ENCODE data around the gene AGAP2. TPM values are rescaled to one million over a fixed set of nuclear protein-coding genes. Genes with fewer than 3 reads are reported as not detected.

Gene AGAP2
- total RNA-seq, 1 experiment from 2014 or later = 5.3 TPM

GRCh38 chr12:57762463-57762862 lies 23.9 kb upstream of the AGAP2 start:
- peaks cover 26 to 37% of the 10 kb centered on the region in 2 experiments for H3K4me1 Mint-ChIP-seq
- H3K23me2 ChIP-seq (ENCODE audit: insufficient read length, low read depth, low read length, poor library complexity, severe bottlenecking) = peaks cover 25% of the 10 kb centered on the region
- H3K27me3 Mint-ChIP-seq (ENCODE audit: low read depth) = peaks cover 57% of the 10 kb centered on the region

More at GRCh38 chr12:57762463-57762862, 23.9 kb upstream of the AGAP2 start:
- no peak overlapping the region for H3K4me2 ChIP-seq (ENCODE audit: insufficient read depth, insufficient read length, low read length)
- no CpG with 5 or more reads among the region's 2 CpGs for WGBS (ENCODE audit: extremely low coverage, insufficient read length, low lambda C conversion rate)
- no peaks in the 10 kb centered on the region for H4K20me1 ChIP-seq (ENCODE audit: control insufficient read depth, insufficient read depth, insufficient read length)
- H3K27me3 ChIP-seq (ENCODE audit: insufficient read depth, low read length) = peaks cover 31% of the 10 kb centered on the region; the same call in 1 of the 2 replicates
- no peak overlapping the region for H4K91ac ChIP-seq (ENCODE audit: insufficient read length, low read depth, low read length)
- no peak overlapping the region for H3K4ac ChIP-seq (ENCODE audit: low read depth, low read length)
- H2AFZ ChIP-seq (ENCODE audit: low read length) = no peak overlapping the region
- no peaks in the 10 kb centered on the region for H3K79me1 ChIP-seq (ENCODE audit: insufficient read depth, low read depth, low read length, poor library complexity, severe bottlenecking)
- no peak overlapping the region for H2AK5ac ChIP-seq (ENCODE audit: insufficient read length, low read length)
- TF ChIP-seq, protein P1, sequence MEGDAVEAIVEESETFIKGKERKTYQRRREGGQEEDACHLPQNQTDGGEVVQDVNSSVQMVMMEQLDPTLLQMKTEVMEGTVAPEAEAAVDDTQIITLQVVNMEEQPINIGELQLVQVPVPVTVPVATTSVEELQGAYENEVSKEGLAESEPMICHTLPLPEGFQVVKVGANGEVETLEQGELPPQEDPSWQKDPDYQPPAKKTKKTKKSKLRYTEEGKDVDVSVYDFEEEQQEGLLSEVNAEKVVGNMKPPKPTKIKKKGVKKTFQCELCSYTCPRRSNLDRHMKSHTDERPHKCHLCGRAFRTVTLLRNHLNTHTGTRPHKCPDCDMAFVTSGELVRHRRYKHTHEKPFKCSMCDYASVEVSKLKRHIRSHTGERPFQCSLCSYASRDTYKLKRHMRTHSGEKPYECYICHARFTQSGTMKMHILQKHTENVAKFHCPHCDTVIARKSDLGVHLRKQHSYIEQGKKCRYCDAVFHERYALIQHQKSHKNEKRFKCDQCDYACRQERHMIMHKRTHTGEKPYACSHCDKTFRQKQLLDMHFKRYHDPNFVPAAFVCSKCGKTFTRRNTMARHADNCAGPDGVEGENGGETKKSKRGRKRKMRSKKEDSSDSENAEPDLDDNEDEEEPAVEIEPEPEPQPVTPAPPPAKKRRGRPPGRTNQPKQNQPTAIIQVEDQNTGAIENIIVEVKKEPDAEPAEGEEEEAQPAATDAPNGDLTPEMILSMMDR (conservative IDR thresholded peaks at IDR 0.05) = no peak
- H2BK12ac ChIP-seq (ENCODE audit: insufficient read length, low read depth, low read length) = no peak overlapping the region
- no peak overlapping the region for H4K8ac ChIP-seq (replicated peaks; ENCODE audit: insufficient read length, low read depth, low read length)
- H3K79me2 ChIP-seq (ENCODE audit: insufficient read depth, low read length) = no peaks in the 10 kb centered on the region
- H3K4me1 ChIP-seq (ENCODE audit: insufficient read depth, low read length) = peaks cover 3% of the 10 kb centered on the region; the same call in 1 of the 2 replicates
- no peaks in the 10 kb centered on the region for H3K9me3 Mint-ChIP-seq
- no peak overlapping the region for H2BK15ac ChIP-seq (ENCODE audit: low read depth, low read length)
- peaks cover 0 to 15% (median 6%) of the 10 kb centered on the region in 3 experiments; a peak in 3 of 7 replicates for H3K36me3 Mint-ChIP-seq (ENCODE audit: insufficient read depth in 1 of 3, low read depth in 3 of 3)
- H2BK120ac ChIP-seq (ENCODE audit: low read depth, low read length, poor library complexity, severe bottlenecking) = no peak overlapping the region
- H3K9ac ChIP-seq (ENCODE audit: extremely low read depth, insufficient read length, low read length) = no peak overlapping the region
- no peak overlapping the region for H3K56ac ChIP-seq (ENCODE audit: insufficient read length, low read depth, low read length)
- no peak overlapping the region for H3K23ac ChIP-seq (ENCODE audit: insufficient read length, low read depth, low read length)
- no peaks in the 10 kb centered on the region for H3K9me3 ChIP-seq (ENCODE audit: control insufficient read depth, low read depth, low read length)
- DNase-seq = no peak
- no peak overlapping the region for H3K27ac ChIP-seq (ENCODE audit: insufficient read length, low read depth, low read length)
- H3K4me3 Mint-ChIP-seq = no peak overlapping the region
- no peak overlapping the region for H2BK5ac ChIP-seq (ENCODE audit: insufficient read length, low read length)
- H3T11ph ChIP-seq (ENCODE audit: low read length) = no peak overlapping the region
- H2BK20ac ChIP-seq (ENCODE audit: low read depth, low read length, poor library complexity, severe bottlenecking) = no peak overlapping the region
- no peak overlapping the region for H3K27ac Mint-ChIP-seq
- no peak overlapping the region for H3K18ac ChIP-seq (ENCODE audit: insufficient read length, low read depth, low read length)
- H4K5ac ChIP-seq (ENCODE audit: insufficient read length, low read depth, low read length) = no peak overlapping the region
- H3K14ac ChIP-seq (ENCODE audit: insufficient read depth, low read length) = no peak overlapping the region

All from H9 (cell line).